Thyroid gland (tissue), 4 donors: ENCODE results near the gene TYK2.

Experiments used
- POLR2A ChIP-seq, 2 donors: fragments of 450-650 bp; IDR thresholded peaks; one replicate each; pipeline ENCODE4 v1.6.1; 2017; ENCODE audit warnings: antibody characterized with exemption in 2 of 2, mild to moderate bottlenecking in 2 of 2, moderate library complexity in 1 of 2
- TF ChIP-seq, protein P1 (sequence below), 6 experiments: fragments of 200-600 bp in 3 of 6; fragments of 450-650 bp in 3 of 6; sonication (generic) in 3 of 6; IDR thresholded peaks; one replicate each; pipeline ENCODE4 v1.5.1; 2016 to 2019; ENCODE audit warnings: antibody characterized with exemption in 6 of 6, mild to moderate bottlenecking in 2 of 6, inconsistent platforms in 1 of 6, moderate library complexity in 1 of 6

DNA sequence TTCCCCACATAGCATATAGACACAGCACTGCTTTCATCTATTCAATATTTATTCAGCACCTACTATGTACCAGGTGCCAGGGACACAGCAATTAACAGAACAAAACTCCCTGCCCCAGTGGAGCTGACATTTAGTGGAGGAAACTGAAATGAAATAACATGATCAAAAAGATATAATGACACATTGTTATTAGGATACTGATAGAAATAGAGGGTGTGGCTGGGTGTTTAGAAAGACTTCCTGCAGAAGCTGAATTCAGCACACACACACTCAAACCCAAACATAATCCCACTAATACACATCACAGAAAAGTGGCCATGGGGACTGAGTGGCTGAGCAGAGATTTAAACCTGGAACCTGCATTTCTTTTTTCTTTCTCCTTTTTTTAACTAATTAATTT is 26.7 kb upstream of the TYK2 start:
- TF ChIP-seq, protein P1, sequence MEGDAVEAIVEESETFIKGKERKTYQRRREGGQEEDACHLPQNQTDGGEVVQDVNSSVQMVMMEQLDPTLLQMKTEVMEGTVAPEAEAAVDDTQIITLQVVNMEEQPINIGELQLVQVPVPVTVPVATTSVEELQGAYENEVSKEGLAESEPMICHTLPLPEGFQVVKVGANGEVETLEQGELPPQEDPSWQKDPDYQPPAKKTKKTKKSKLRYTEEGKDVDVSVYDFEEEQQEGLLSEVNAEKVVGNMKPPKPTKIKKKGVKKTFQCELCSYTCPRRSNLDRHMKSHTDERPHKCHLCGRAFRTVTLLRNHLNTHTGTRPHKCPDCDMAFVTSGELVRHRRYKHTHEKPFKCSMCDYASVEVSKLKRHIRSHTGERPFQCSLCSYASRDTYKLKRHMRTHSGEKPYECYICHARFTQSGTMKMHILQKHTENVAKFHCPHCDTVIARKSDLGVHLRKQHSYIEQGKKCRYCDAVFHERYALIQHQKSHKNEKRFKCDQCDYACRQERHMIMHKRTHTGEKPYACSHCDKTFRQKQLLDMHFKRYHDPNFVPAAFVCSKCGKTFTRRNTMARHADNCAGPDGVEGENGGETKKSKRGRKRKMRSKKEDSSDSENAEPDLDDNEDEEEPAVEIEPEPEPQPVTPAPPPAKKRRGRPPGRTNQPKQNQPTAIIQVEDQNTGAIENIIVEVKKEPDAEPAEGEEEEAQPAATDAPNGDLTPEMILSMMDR (IDR thresholded peaks at IDR 0.05): no peak
- no peak for TF ChIP-seq POLR2A (IDR thresholded peaks at IDR 0.05)
